OCI-LY1 (cell line): ENCODE measurements around the gene TMEM131.

ENCODE experiments used
- EZH2 ChIP-seq: fragments of 200-600 bp; sonication (generic), shearing (Covaris generic); IDR thresholded peaks from 2 replicates; pipeline ENCODE4 v1.8.0; 2017; ENCODE audit warnings: borderline replicate concordance, mixed run types, mild to moderate bottlenecking, antibody characterized with exemption, low read length, moderate library complexity, mixed read lengths
- TF ChIP-seq, protein P1 (sequence below): fragments of 200-600 bp; sonication (generic), shearing (Covaris generic); IDR thresholded peaks from 2 replicates; pipeline ENCODE4 v1.5.1; 2017; ENCODE audit warnings: mild to moderate bottlenecking, antibody characterized with exemption, low read length, moderate library complexity, mixed read lengths

DNA sequence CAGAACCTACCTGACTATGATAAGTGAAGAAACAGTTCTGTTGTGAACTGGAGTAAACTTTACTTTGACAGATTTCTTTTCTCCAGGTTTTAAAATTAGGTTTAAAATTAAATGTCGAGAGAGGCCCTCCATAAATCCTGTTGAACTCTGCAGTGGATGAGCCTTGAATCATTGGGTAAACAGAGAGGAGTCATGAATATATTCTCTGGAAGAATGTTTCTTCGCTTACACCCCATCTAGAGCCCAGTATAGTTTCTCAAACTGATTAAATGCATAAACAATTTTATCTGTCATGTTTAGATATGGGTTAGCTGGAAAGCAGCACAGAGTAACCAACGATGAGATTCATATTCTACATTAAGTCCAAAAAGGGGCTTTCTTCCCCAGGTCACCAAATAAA is 198.4 kb downstream of the TMEM131 start:
- TF ChIP-seq EZH2, result no peak
- TF ChIP-seq, protein P1, sequence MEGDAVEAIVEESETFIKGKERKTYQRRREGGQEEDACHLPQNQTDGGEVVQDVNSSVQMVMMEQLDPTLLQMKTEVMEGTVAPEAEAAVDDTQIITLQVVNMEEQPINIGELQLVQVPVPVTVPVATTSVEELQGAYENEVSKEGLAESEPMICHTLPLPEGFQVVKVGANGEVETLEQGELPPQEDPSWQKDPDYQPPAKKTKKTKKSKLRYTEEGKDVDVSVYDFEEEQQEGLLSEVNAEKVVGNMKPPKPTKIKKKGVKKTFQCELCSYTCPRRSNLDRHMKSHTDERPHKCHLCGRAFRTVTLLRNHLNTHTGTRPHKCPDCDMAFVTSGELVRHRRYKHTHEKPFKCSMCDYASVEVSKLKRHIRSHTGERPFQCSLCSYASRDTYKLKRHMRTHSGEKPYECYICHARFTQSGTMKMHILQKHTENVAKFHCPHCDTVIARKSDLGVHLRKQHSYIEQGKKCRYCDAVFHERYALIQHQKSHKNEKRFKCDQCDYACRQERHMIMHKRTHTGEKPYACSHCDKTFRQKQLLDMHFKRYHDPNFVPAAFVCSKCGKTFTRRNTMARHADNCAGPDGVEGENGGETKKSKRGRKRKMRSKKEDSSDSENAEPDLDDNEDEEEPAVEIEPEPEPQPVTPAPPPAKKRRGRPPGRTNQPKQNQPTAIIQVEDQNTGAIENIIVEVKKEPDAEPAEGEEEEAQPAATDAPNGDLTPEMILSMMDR, result no peak
